Measurements from ENCODE around the gene GABRA5. TPM values are rescaled to one million over a fixed set of nuclear protein-coding genes. Genes with fewer than 3 reads are reported as not detected.

GABRA5 gene
- total and polyA plus RNA-seq, 2 of the 8 experiments (the other 6 are each of a cell fraction or from before 2014, with no cell fraction given), result 15.0 to 29.6 TPM

DNA sequence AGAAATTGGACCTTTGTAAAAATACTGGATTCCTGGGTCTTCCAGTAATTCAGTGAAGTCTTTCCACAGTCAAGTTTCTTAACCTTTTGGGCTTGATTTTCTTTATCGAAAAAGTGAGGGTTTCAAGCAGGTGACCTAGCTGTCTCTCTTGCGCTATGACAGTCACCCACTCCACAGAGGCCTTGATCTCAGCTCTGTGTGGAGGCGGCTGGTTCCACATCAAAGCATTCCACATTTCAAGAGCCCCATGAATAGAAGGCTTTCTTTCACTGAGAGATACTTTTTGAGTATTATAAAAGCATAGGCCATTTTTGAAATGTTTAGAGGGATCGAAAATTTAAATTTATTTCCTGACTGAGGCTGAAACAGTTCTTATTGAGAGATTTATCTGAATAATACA lies 43.9 kb downstream of the GABRA5 start:
- no peak overlapping the region for H2AK5ac ChIP-seq (ENCODE audit: low read depth, low read length)
- H3K79me1 ChIP-seq (ENCODE audit: low read depth, low read length), result no peaks in the 10 kb centered on the region
- FAIRE-seq (no peak), DNase-seq (ENCODE audit: low read depth in 1 of 2, low spot score in 2 of 2) (no peak)
- H3K56ac ChIP-seq (replicated peaks; ENCODE audit: insufficient read length, low read depth, low read length), result no peak overlapping the region
- no peaks in the 10 kb centered on the region for H3K27me3 ChIP-seq (replicated peaks in 1 of 4; ENCODE audit: control insufficient read depth in 3 of 4, extremely low read depth in 1 of 4, insufficient read depth in 3 of 4, low read length in 3 of 4)
- 93% methylated on average over 4 of the region's 4 CpGs; no CpG with 5 or more reads in 1 of the 2 experiments for WGBS, 2 experiments (ENCODE audit: extremely low coverage in 1 of 2, insufficient coverage in 1 of 2, insufficient read length in 1 of 2, insufficient replicate concordance in 2 of 2, low coverage in 1 of 2, low lambda C conversion rate in 2 of 2, missing lambda C conversion rate in 1 of 2)
- H3K79me2 ChIP-seq (ENCODE audit: control insufficient read depth in 1 of 2, insufficient read depth in 2 of 2, low read length in 2 of 2), result no peaks in the 10 kb centered on the region
- ChIA-PET POLR2A (ENCODE audit: partially characterized antibody) (no interaction called here), CTCF (ENCODE audit: partially characterized antibody) (interaction anchor here (1.2 to 1.7 kb wide), 2 partner anchors 19 to 62 kb away, joined by 3 to 6 read pairs; no protein-coding TSS in a partner anchor)
- H3K18ac ChIP-seq (ENCODE audit: extremely low read depth, low read length), result no peak overlapping the region
- H2BK5ac ChIP-seq (ENCODE audit: low read depth, low read length), result no peak overlapping the region
- H3K4me2 ChIP-seq (ENCODE audit: insufficient read depth in 1 of 2, low read depth in 2 of 2, low read length in 2 of 2), result no peak overlapping the region
- H3K4ac ChIP-seq (replicated peaks; ENCODE audit: insufficient read length, low read depth, low read length), result no peak overlapping the region
- no peak overlapping the region for H3K14ac ChIP-seq (ENCODE audit: insufficient read length)
- no peaks in the 10 kb centered on the region; a peak in 1 of 7 replicates for H3K4me1 ChIP-seq (replicated peaks in 1 of 4; ENCODE audit: control insufficient read depth in 3 of 4, insufficient read depth in 4 of 4, low read length in 3 of 4)
- no peak overlapping the region for H3K9ac ChIP-seq (replicated peaks in 1 of 4; ENCODE audit: extremely low read depth in 1 of 4, low read depth in 3 of 4, low read length in 3 of 4)
- H4K5ac ChIP-seq (ENCODE audit: insufficient read length, low read depth, low read length), result no peak overlapping the region
- no peaks in the 10 kb centered on the region for H3K23me2 ChIP-seq (ENCODE audit: low read depth, low read length)
- H2BK20ac ChIP-seq (ENCODE audit: low read length), result no peak overlapping the region
- peaks cover 0 to 8% (median 1%) of the 10 kb centered on the region in 4 experiments; a peak in 2 of 8 replicates for H3K36me3 ChIP-seq (ENCODE audit: control insufficient read depth in 2 of 4, insufficient read depth in 4 of 4, low read length in 3 of 4)
- H4K8ac ChIP-seq (ENCODE audit: extremely low read depth, insufficient read depth, low read length), result no peak overlapping the region
- no peaks in the 10 kb centered on the region for H3K9me3 ChIP-seq (ENCODE audit: insufficient read depth in 2 of 2, low read depth in 1 of 2, low read length in 1 of 2)
- no peak overlapping the region for H3K4me3 ChIP-seq (ENCODE audit: extremely low read depth in 1 of 4, insufficient read depth in 2 of 4, low read depth in 3 of 4, low read length in 4 of 4)
- H2BK12ac ChIP-seq (ENCODE audit: low read depth, low read length), result no peak overlapping the region
- TF ChIP-seq MAFK (IDR thresholded peaks at IDR 0.05; ENCODE audit: low read depth, low read length) (no peak), SIX5 (IDR thresholded peaks at IDR 0.05; ENCODE audit: low read depth, low read length) (no peak), SP4 (IDR thresholded peaks at IDR 0.05; ENCODE audit: low read length) (no peak), GABPA (IDR thresholded peaks at IDR 0.05; ENCODE audit: borderline replicate concordance, insufficient read depth, low read length) (no peak), SRF (IDR thresholded peaks at IDR 0.05; ENCODE audit: low read depth, low read length) (no peak), EP300 (IDR thresholded peaks at IDR 0.05; ENCODE audit: borderline replicate concordance in 1 of 2, low read depth in 2 of 2, low read length in 2 of 2) (no peak), KDM4A (IDR thresholded peaks at IDR 0.05; ENCODE audit: low read depth, low read length, severe bottlenecking) (no peak), RNF2 (IDR thresholded peaks at IDR 0.05; ENCODE audit: borderline replicate concordance, low read depth, low read length, missing control alignments, poor library complexity, severe bottlenecking) (no peak), HDAC2 (IDR thresholded peaks at IDR 0.05; ENCODE audit: borderline replicate concordance in 1 of 2, low read depth in 2 of 2, low read length in 2 of 2) (no peak), EGR1 (IDR thresholded peaks at IDR 0.05; ENCODE audit: borderline replicate concordance, low read depth, low read length) (no peak), POU5F1 (IDR thresholded peaks at IDR 0.05; ENCODE audit: low read depth, low read length) (no peak), GTF2F1 (IDR thresholded peaks at IDR 0.05; ENCODE audit: borderline replicate concordance, low read depth, low read length) (no peak), NRF1 (IDR thresholded peaks at IDR 0.05; ENCODE audit: low read depth, low read length) (no peak)
- TF ChIP-seq, protein P1, sequence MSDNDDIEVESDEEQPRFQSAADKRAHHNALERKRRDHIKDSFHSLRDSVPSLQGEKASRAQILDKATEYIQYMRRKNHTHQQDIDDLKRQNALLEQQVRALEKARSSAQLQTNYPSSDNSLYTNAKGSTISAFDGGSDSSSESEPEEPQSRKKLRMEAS (IDR thresholded peaks at IDR 0.05), result no peak
- H2BK120ac ChIP-seq (replicated peaks; ENCODE audit: low read depth, low read length), result no peak overlapping the region
- no peak overlapping the region for H2BK15ac ChIP-seq (ENCODE audit: low read length)
- no peak overlapping the region for H3K23ac ChIP-seq (ENCODE audit: insufficient read length)
- no peak overlapping the region for H4K91ac ChIP-seq (replicated peaks; ENCODE audit: insufficient read length, low read length)
- no peak overlapping the region for H2AFZ ChIP-seq (ENCODE audit: low read length)
- no peak overlapping the region for H3K27ac ChIP-seq (ENCODE audit: low read depth, low read length)
- H4K20me1 ChIP-seq (replicated peaks in 1 of 2; ENCODE audit: control insufficient read depth in 1 of 2, insufficient read depth in 2 of 2, low read length in 2 of 2), result no peaks in the 10 kb centered on the region

Measured in H1 (cell line).